Left lobe of liver (tissue), 2 donors: ENCODE results near the gene NQO2. TPM values are rescaled to one million over a fixed set of nuclear protein-coding genes. Genes with fewer than 3 reads are reported as not detected.
A peak's percentile ranks its signal among the peaks of the same experiment; 100 is the strongest.
"Not testable (repeated sequence)": the region's sequence is repeated elsewhere in the genome, so short reads cannot be mapped to it uniquely, and the experiment has no call there.

Experiments
- ATAC-seq: fragments of 200-7000 bp; cut with Tn5 transposase; one replicate; pipeline ENCODE4 v1.9.1; 2020; ENCODE audit warnings: mild to moderate bottlenecking, moderate library complexity
- DNase-seq: peaks from one replicate; pipeline ENCODE4 v3.0.0-alpha.2; 2020; ENCODE audit warnings: low spot score
- total RNA-seq: library from RNA; stranded (reverse); gene quantifications from one replicate; pipeline ENCODE4 v1.2.1, GENCODE V29; 2021
- donor health status: DM: no; HTN: no; CAD: no; lungs with moderate emphysema.
- donor health status: DM: no; HTN: yes; CAD: no.

NQO2 gene
- total RNA-seq, 1 donor from 2014 or later: 62.7 TPM

- DNase-seq (no peak), ATAC-seq (no peak)
Measured at GRCh38 chr6:2969549-2969948, 30.1 kb upstream of the NQO2 start.

GRCh38 chr6:2970034-2970685 lies 29.5 kb upstream of the NQO2 start:
- peak; percentile 41 for DNase-seq
- ATAC-seq: no peak

GRCh38 chr6:2970753-2971419 lies 28.8 kb upstream of the NQO2 start:
- ATAC-seq: peak; percentile 84
- peak; percentile 80 for DNase-seq

GRCh38 chr6:2971420-2972218 lies 28.1 kb upstream of the NQO2 start, which contains the start of gene SERPINB6:
SERPINB6 (minus strand) TSS chr6:2971567; CDS start chr6:2959332, 12,235 bp downstream.
- peak; percentile 93 for DNase-seq
- peak; percentile 88 for ATAC-seq

GRCh38 chr6:2972219-2972487 lies 27.5 kb upstream of the NQO2 start:
- ATAC-seq, DNase-seq: not testable (repeated sequence)

GRCh38 chr6:2972685-2973084 lies 27.0 kb upstream of the NQO2 start:
- DNase-seq, ATAC-seq: not testable (repeated sequence)

- DNase-seq, ATAC-seq: not testable (repeated sequence)
Measured at GRCh38 chr6:2973180-2973579, 26.5 kb upstream of the NQO2 start.

- DNase-seq (no peak), ATAC-seq (no peak)
Measured at GRCh38 chr6:2973676-2974075, 26.0 kb upstream of the NQO2 start.

GRCh38 chr6:2976060-2976459 lies 23.6 kb upstream of the NQO2 start:
- ATAC-seq (no peak), DNase-seq (no peak)

GRCh38 chr6:2976571-2977085 lies 23.1 kb upstream of the NQO2 start:
- ATAC-seq (no peak), DNase-seq (no peak)

- ATAC-seq (no peak), DNase-seq (no peak)
Measured at GRCh38 chr6:2977290-2977689, 22.4 kb upstream of the NQO2 start.

- DNase-seq (no peak), ATAC-seq (no peak)
Measured at GRCh38 chr6:2977799-2978590, 21.7 kb upstream of the NQO2 start.

GRCh38 chr6:2978923-2979322 lies 20.8 kb upstream of the NQO2 start:
- ATAC-seq: no peak

GRCh38 chr6:2979819-2980464 lies 19.8 kb upstream of the NQO2 start:
- DNase-seq (no peak), ATAC-seq (no peak)

More at GRCh38 chr6:2978923-2979322, 20.8 kb upstream of the NQO2 start:
- no peak for DNase-seq

GRCh38 chr6:2980465-2980855 lies 19.2 kb upstream of the NQO2 start:
- no peak for ATAC-seq
- DNase-seq: no peak

GRCh38 chr6:2982426-2983117 lies 17.1 kb upstream of the NQO2 start:
- DNase-seq: no peak
- ATAC-seq: no peak

- no peak for ATAC-seq
- DNase-seq: no peak
Measured at GRCh38 chr6:2984738-2985406, 14.8 kb upstream of the NQO2 start.

GRCh38 chr6:2986722-2987221 lies 12.9 kb upstream of the NQO2 start:
- ATAC-seq: no peak
- no peak for DNase-seq

- DNase-seq (no peak), ATAC-seq (no peak)
Measured at GRCh38 chr6:2988094-2988425, 11.6 kb upstream of the NQO2 start.
